Upper lobe of left lung (tissue), 6 donors: ENCODE data around the gene SFXN1. TPM values are rescaled to one million over a fixed set of nuclear protein-coding genes. Genes with fewer than 3 reads are reported as not detected.

Experiments used
- ATAC-seq, 2 donors: fragments of 200-7000 bp; cut with Tn5 transposase; one replicate each; pipeline ENCODE4 v1.9.1; 2022; ENCODE audit warnings: mild to moderate bottlenecking in 2 of 2, moderate library complexity in 2 of 2; ENCODE audit not compliant: low FRiP score in 2 of 2
- DNase-seq, 2 donors: peaks; one replicate each; pipeline ENCODE4 v3.0.0-alpha.2; 2019 to 2020
- H3K27ac ChIP-seq, 4 donors: fragments of 200-600 bp; sonication (generic); one replicate each; pipeline ENCODE4 v1.5.1; 2016 to 2019
- H3K27me3 ChIP-seq, 4 donors: fragments of 200-600 bp; sonication (generic); one replicate each; pipeline ENCODE4 v1.5.1; 2017 to 2019
- H3K36me3 ChIP-seq, 4 donors: fragments of 200-600 bp; sonication (generic); one replicate each; pipeline ENCODE4 v1.5.1; 2016 to 2019
- H3K4me1 ChIP-seq, 4 donors: fragments of 200-600 bp; sonication (generic); one replicate each; pipeline ENCODE4 v1.5.1; 2018 to 2019
- H3K4me3 ChIP-seq, 4 donors: fragments of 200-600 bp; sonication (generic); one replicate each; pipeline ENCODE4 v1.5.1; 2017 to 2019; ENCODE audit warnings: mild to moderate bottlenecking in 2 of 4, moderate library complexity in 1 of 4
- H3K9me3 ChIP-seq, 4 donors: fragments of 200-600 bp; sonication (generic); one replicate each; pipeline ENCODE4 v1.5.1; 2018 to 2019
- CTCF ChIP-seq, 6 experiments: fragments of 450-650 bp in 4 of 6; fragments of 200-600 bp in 2 of 6; sonication (generic) in 2 of 6; IDR thresholded peaks; one replicate each; pipeline ENCODE4 v1.5.1; 2016 to 2019; ENCODE audit warnings: antibody characterized with exemption in 6 of 6
- EP300 ChIP-seq, 4 donors: sonication (generic); formaldehyde crosslinking; IDR thresholded peaks; one replicate each; pipeline ENCODE4 v1.5.1; 2017; ENCODE audit warnings: antibody characterized with exemption in 4 of 4, control low read depth in 2 of 4
- POLR2A ChIP-seq, 4 donors: fragments of 450-650 bp; IDR thresholded peaks; one replicate each; pipeline ENCODE4 v1.5.1; 2016 to 2017; ENCODE audit warnings: antibody characterized with exemption in 4 of 4, mild to moderate bottlenecking in 2 of 4
- POLR2AphosphoS5 ChIP-seq, 2 donors: sonication (generic); formaldehyde crosslinking; IDR thresholded peaks; one replicate each; pipeline ENCODE4 v1.5.1; 2017; ENCODE audit warnings: antibody characterized with exemption in 2 of 2
- WGBS, 2 donors: methylation state at CpG; one replicate each; pipeline ENCODE4 v1.1.5; 2017 to 2018; 5-methylcytosine and 5-hydroxymethylcytosine counted together
- total RNA-seq, 6 donors: library from RNA; depleted of rRNA in 4 of 6; stranded (reverse); fragments of >200 nt in 4 of 6; gene quantifications; one replicate each; pipeline versions ENCODE4 v1.1.0 to v1.2.1, GENCODE V29; 2016 to 2021
- donor health status: DM: no; HTN: no; CAD: no; lungs with moderate emphysema.
- donor health status: DM: no; HTN: yes; CAD: no; lungs with severe emphysema.

Gene SFXN1
- total RNA-seq, 6 donors from 2014 or later, result 5.2 to 47.1 (median 18.3) TPM

GRCh38 chr5:175483337-175483736 is 5.0 kb downstream of the SFXN1 start:
- DNase-seq, result no peak
- no peaks in the 10 kb centered on the region for H3K9me3 ChIP-seq
- 90 to 92% methylated on average over 7 to 8 of the region's 8 CpGs for whole genome bisulfite sequencing, 2 donors
- peaks cover 0 to 6% (median 0%) of the 10 kb centered on the region in 4 donors for H3K36me3 ChIP-seq
- H3K27me3 ChIP-seq, result peaks cover 0 to 3% (median 0%) of the 10 kb centered on the region in 4 donors
- no peak overlapping the region for H3K27ac ChIP-seq
- no peak for TF ChIP-seq POLR2A (IDR thresholded peaks at IDR 0.05)
- no peak for TF ChIP-seq CTCF (IDR thresholded peaks at IDR 0.05)
- TF ChIP-seq POLR2AphosphoS5 (IDR thresholded peaks at IDR 0.05), result no peak
- no peak for TF ChIP-seq EP300 (IDR thresholded peaks at IDR 0.05)
- no peak overlapping the region for H3K4me3 ChIP-seq
- ATAC-seq, result no peak
- H3K4me1 ChIP-seq, result peaks cover 7 to 22% (median 12%) of the 10 kb centered on the region in 4 donors

GRCh38 chr5:175484322-175484721 is 6.0 kb downstream of the SFXN1 start:
- Histone ChIP-seq H3K9me3 (no peaks in the 10 kb centered on the region), H3K27ac (no peak overlapping the region), H3K27me3 (no peaks in the 10 kb centered on the region), H3K4me1 (peaks cover 7 to 14% (median 7%) of the 10 kb centered on the region in 4 donors), H3K36me3 (peaks cover 0 to 6% (median 0%) of the 10 kb centered on the region in 4 donors), H3K4me3 (no peak overlapping the region)
- DNase-seq (peak in 1 of 2 donors; percentile 71), ATAC-seq (no peak)
- 98 to 99% methylated on average over 16 to 25 of the region's 26 CpGs for WGBS, 2 donors
- TF ChIP-seq CTCF (IDR thresholded peaks at IDR 0.05) (no peak), POLR2AphosphoS5 (IDR thresholded peaks at IDR 0.05) (no peak), POLR2A (IDR thresholded peaks at IDR 0.05) (no peak), EP300 (IDR thresholded peaks at IDR 0.05) (no peak)

- TF ChIP-seq CTCF (IDR thresholded peaks at IDR 0.05) (no peak), POLR2AphosphoS5 (IDR thresholded peaks at IDR 0.05) (no peak), POLR2A (IDR thresholded peaks at IDR 0.05) (no peak), EP300 (IDR thresholded peaks at IDR 0.05) (no peak)
- no peaks in the 10 kb centered on the region for H3K27me3 ChIP-seq
- H3K27ac ChIP-seq, result no peak overlapping the region
- no peak for ATAC-seq
- H3K4me1 ChIP-seq, result peaks cover 2 to 9% (median 2%) of the 10 kb centered on the region in 4 donors
- no peaks in the 10 kb centered on the region for H3K9me3 ChIP-seq
- no peak overlapping the region for H3K4me3 ChIP-seq
- WGBS, 2 donors, result 92 to 100% methylated on average over 4 of the region's 4 CpGs
- DNase-seq, result no peak
- peaks cover 0 to 6% (median 0%) of the 10 kb centered on the region in 4 donors for H3K36me3 ChIP-seq
Measured at GRCh38 chr5:175484829-175485228, 6.5 kb downstream of the SFXN1 start.

GRCh38 chr5:175485631-175486030 is 7.3 kb downstream of the SFXN1 start:
- no peak overlapping the region for H3K27ac ChIP-seq
- peaks cover 0 to 1% (median 0%) of the 10 kb centered on the region in 4 donors for H3K4me1 ChIP-seq
- WGBS, 2 donors, result 95 to 99% methylated on average over 6 of the region's 6 CpGs
- no peaks in the 10 kb centered on the region for H3K27me3 ChIP-seq
- ATAC-seq, result no peak
- no peak for DNase-seq
- peaks cover 0 to 6% (median 0%) of the 10 kb centered on the region in 4 donors for H3K36me3 ChIP-seq
- H3K9me3 ChIP-seq, result no peaks in the 10 kb centered on the region
- H3K4me3 ChIP-seq, result no peak overlapping the region
- TF ChIP-seq POLR2A (IDR thresholded peaks at IDR 0.05), result no peak
- no peak for TF ChIP-seq EP300 (IDR thresholded peaks at IDR 0.05)
- no peak for TF ChIP-seq POLR2AphosphoS5 (IDR thresholded peaks at IDR 0.05)
- TF ChIP-seq CTCF (IDR thresholded peaks at IDR 0.05), result no peak
